ENCODE measurements around the gene SEC61A1.

GRCh38 chr3:128074851-128075521 is 22.7 kb downstream of the SEC61A1 start:
- TF ChIP-seq, protein P1, sequence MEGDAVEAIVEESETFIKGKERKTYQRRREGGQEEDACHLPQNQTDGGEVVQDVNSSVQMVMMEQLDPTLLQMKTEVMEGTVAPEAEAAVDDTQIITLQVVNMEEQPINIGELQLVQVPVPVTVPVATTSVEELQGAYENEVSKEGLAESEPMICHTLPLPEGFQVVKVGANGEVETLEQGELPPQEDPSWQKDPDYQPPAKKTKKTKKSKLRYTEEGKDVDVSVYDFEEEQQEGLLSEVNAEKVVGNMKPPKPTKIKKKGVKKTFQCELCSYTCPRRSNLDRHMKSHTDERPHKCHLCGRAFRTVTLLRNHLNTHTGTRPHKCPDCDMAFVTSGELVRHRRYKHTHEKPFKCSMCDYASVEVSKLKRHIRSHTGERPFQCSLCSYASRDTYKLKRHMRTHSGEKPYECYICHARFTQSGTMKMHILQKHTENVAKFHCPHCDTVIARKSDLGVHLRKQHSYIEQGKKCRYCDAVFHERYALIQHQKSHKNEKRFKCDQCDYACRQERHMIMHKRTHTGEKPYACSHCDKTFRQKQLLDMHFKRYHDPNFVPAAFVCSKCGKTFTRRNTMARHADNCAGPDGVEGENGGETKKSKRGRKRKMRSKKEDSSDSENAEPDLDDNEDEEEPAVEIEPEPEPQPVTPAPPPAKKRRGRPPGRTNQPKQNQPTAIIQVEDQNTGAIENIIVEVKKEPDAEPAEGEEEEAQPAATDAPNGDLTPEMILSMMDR (IDR thresholded peaks at IDR 0.05) = no peak
- no peak for TF ChIP-seq POLR2A (IDR thresholded peaks at IDR 0.05)
